Prostate gland (tissue), 2 donors: ENCODE data around the gene PI4KB.

ENCODE experiments used
- POLR2A ChIP-seq: fragments of 450-650 bp; IDR thresholded peaks from one replicate; pipeline ENCODE4 v1.6.1; 2016; ENCODE audit warnings: antibody characterized with exemption, mild to moderate bottlenecking
- POLR2AphosphoS5 ChIP-seq: sonication (generic); formaldehyde crosslinking; IDR thresholded peaks from one replicate; pipeline ENCODE4 v1.6.1; 2017; ENCODE audit warnings: antibody characterized with exemption
- TF ChIP-seq, protein P1 (sequence below), 4 experiments: fragments of 200-600 bp in 2 of 4; fragments of 450-650 bp in 2 of 4; sonication (generic) in 2 of 4; IDR thresholded peaks; 1 replicate in 3 of 4; 2 replicates in 1 of 4; pipeline ENCODE4 v1.5.1; 2016 to 2019; ENCODE audit warnings: antibody characterized with exemption in 4 of 4, mild to moderate bottlenecking in 2 of 4, moderate library complexity in 2 of 4

DNA sequence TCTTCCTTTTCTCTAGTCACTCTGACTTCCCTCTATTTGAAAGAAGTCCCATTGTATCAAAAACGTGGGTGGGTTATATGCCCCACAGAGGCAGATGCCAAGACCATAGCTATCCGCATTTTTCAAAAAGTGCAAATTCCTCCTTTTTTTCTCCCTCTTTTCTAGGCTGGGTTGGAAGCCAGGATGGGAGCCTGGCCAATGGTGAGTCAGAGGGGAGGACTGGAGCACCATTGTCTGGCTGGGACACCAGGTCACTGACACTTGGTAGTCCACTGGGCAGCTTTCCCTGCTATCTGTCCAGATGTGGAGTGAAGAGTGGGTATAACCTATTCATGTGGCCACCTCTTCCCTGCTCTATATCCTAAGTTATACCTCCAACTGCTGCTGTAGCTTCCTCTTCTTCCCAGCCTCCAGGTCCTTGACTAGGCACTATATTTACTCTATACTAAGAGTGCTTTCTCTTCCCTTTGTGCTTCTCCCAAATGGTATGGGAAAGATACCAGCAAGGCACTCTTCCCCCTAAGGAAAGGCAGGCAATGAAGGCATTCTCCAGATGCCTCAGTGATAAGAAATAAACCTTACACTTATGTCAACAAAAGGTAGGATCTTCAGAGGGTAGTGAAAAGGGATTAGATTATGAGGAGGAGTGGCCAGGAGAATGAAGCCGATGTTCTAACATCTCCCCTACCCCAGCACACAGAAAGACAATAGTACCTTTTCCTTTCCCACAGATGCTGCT is 12.9 kb downstream of the PI4KB start:
- TF ChIP-seq POLR2AphosphoS5: no peak
- TF ChIP-seq, protein P1, sequence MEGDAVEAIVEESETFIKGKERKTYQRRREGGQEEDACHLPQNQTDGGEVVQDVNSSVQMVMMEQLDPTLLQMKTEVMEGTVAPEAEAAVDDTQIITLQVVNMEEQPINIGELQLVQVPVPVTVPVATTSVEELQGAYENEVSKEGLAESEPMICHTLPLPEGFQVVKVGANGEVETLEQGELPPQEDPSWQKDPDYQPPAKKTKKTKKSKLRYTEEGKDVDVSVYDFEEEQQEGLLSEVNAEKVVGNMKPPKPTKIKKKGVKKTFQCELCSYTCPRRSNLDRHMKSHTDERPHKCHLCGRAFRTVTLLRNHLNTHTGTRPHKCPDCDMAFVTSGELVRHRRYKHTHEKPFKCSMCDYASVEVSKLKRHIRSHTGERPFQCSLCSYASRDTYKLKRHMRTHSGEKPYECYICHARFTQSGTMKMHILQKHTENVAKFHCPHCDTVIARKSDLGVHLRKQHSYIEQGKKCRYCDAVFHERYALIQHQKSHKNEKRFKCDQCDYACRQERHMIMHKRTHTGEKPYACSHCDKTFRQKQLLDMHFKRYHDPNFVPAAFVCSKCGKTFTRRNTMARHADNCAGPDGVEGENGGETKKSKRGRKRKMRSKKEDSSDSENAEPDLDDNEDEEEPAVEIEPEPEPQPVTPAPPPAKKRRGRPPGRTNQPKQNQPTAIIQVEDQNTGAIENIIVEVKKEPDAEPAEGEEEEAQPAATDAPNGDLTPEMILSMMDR (IDR thresholded peaks at IDR 0.05): no peak
- TF ChIP-seq POLR2A: no peak
